ENCODE results near the gene GSTM3.

DNA sequence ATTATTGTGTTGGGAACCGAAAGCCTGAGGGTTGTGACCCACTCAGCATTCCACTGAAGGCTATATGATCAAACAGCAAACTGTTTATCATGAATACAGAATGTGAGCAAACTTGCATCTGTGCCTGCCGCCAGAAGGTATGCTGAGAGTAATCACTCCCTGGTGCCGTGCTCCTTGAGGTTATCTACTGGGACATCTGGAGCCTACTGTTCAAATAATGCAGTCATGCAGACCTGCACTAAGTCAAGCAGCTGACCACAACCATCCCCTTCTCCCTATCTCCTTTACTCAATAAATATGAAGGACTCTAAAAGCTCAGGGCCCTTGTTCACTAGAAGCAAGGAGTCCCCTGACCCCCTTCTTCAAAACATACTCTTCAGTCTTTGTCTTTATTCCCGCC lies 15.3 kb downstream of the GSTM3 start:
- no peak for TF ChIP-seq EZH2phosphoT487 (IDR thresholded peaks at IDR 0.05; ENCODE audit: borderline replicate concordance, low read depth, low read length)
- TF ChIP-seq, protein P1, sequence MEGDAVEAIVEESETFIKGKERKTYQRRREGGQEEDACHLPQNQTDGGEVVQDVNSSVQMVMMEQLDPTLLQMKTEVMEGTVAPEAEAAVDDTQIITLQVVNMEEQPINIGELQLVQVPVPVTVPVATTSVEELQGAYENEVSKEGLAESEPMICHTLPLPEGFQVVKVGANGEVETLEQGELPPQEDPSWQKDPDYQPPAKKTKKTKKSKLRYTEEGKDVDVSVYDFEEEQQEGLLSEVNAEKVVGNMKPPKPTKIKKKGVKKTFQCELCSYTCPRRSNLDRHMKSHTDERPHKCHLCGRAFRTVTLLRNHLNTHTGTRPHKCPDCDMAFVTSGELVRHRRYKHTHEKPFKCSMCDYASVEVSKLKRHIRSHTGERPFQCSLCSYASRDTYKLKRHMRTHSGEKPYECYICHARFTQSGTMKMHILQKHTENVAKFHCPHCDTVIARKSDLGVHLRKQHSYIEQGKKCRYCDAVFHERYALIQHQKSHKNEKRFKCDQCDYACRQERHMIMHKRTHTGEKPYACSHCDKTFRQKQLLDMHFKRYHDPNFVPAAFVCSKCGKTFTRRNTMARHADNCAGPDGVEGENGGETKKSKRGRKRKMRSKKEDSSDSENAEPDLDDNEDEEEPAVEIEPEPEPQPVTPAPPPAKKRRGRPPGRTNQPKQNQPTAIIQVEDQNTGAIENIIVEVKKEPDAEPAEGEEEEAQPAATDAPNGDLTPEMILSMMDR (conservative IDR thresholded peaks at IDR 0.05; ENCODE audit: low read length), result no peak

Measured in OCI-LY7 (cell line).